DND-41 (cell line): ENCODE results near the gene ATP9B.
"Not testable (repeated sequence)": the region's sequence is repeated elsewhere in the genome, so short reads cannot be mapped to it uniquely, and the experiment has no call there.

Experiments used
- ATAC-seq: fragments of 200-7000 bp; cut with Tn5 transposase; 3 replicates; pipeline ENCODE4 v1.9.1; 2021; ENCODE audit warnings: low read depth; ENCODE audit not compliant: insufficient read depth
- DNase-seq: peaks from one replicate; pipeline ENCODE4 v3.0.0-alpha.2; 2020
- H2AFZ ChIP-seq: 2 replicates; pipeline ENCODE4 v1.6.0; 2012; ENCODE audit warnings: low read depth, low read length
- H3K27ac ChIP-seq: 2 replicates; pipeline ENCODE4 v1.5.1; 2012; ENCODE audit warnings: low read length, inconsistent platforms
- H3K27me3 ChIP-seq: fragments of 200-600 bp; sonication (generic); 2 replicates; pipeline ENCODE4 v1.6.0; 2012; ENCODE audit warnings: low read length, mild to moderate bottlenecking, inconsistent platforms; ENCODE audit not compliant: insufficient read depth, poor library complexity
- H3K36me3 ChIP-seq: 2 replicates; pipeline ENCODE4 v1.5.1; 2012; ENCODE audit warnings: low read length, inconsistent platforms; ENCODE audit not compliant: insufficient read depth
- H3K4me1 ChIP-seq: 2 replicates; pipeline ENCODE4 v1.5.1; 2012; ENCODE audit warnings: mild to moderate bottlenecking, low read length; ENCODE audit not compliant: insufficient read depth
- H3K4me2 ChIP-seq: 2 replicates; pipeline ENCODE4 v1.6.0; 2012; ENCODE audit warnings: mild to moderate bottlenecking, moderate library complexity, low read length, inconsistent platforms; ENCODE audit not compliant: insufficient read depth
- H3K4me3 ChIP-seq, 2 experiments: fragments of 200-600 bp in 1 of 2; shearing (Covaris generic) in 1 of 2; 2 replicates each; pipeline ENCODE4 v1.5.1; 2012 to 2016; ENCODE audit warnings: inconsistent platforms in 2 of 2, low read length in 2 of 2, mild to moderate bottlenecking in 2 of 2, low read depth in 1 of 2, moderate library complexity in 1 of 2
- H3K79me2 ChIP-seq: 2 replicates; pipeline ENCODE4 v1.6.0; 2012; ENCODE audit warnings: low read length, inconsistent platforms; ENCODE audit not compliant: insufficient read depth
- H3K9ac ChIP-seq: 2 replicates; pipeline ENCODE4 v1.6.0; 2012; ENCODE audit warnings: low read depth, mild to moderate bottlenecking, inconsistent platforms, low read length, moderate library complexity
- H3K9me3 ChIP-seq: 2 replicates; pipeline ENCODE4 v1.5.1; 2012; ENCODE audit warnings: low read length, moderate library complexity, mild to moderate bottlenecking, inconsistent platforms; ENCODE audit not compliant: insufficient read depth, severe bottlenecking
- H4K20me1 ChIP-seq: 2 replicates; pipeline ENCODE4 v1.6.0; 2012; ENCODE audit warnings: low read length; ENCODE audit not compliant: insufficient read depth
- EZH2 ChIP-seq: IDR thresholded peaks from 3 replicates; pipeline ENCODE4 v1.6.1; 2012; ENCODE audit warnings: borderline replicate concordance, low read depth, mild to moderate bottlenecking, moderate library complexity, low read length, inconsistent platforms; ENCODE audit not compliant: severe bottlenecking
- TF ChIP-seq, protein P1 (sequence below): IDR thresholded peaks from 2 replicates; pipeline ENCODE4 v1.5.1; 2012; ENCODE audit warnings: borderline replicate concordance, low read length, moderate library complexity, mild to moderate bottlenecking; ENCODE audit not compliant: poor library complexity, severe bottlenecking; ENCODE audit errors: extremely low read depth

ATP9B gene

DNA sequence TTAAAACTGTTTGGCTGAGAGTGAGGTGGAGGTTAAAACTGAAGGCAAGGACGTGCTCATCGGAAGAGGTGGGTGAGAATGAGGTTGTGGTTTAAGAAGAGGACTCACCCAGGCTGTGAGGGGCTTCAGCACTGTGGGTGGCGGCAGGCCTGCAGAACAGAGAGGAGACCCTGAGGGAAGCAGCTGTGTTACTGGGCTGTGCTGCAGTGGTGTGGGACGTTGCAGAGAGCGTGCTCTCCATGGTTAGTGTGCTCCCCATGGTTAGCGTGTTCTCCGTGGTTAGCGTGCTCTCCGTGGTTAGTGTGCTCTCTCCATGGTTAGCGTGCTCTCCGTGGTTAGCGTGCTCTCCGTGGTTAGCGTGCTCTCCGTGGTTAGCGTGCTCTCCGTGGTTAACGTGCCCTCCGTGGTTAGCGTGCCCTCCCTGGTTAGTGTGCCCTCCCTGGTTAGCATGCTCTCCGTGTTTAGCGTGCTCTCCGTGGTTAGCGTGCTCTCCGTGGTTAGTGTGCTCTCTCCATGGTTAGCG lies 258.1 kb downstream of the ATP9B start:
- no peaks in the 10 kb centered on the region for H3K4me1 ChIP-seq
- peaks cover 28% of the 10 kb centered on the region for H3K36me3 ChIP-seq
- no peaks in the 10 kb centered on the region for H3K27me3 ChIP-seq
- TF ChIP-seq, protein P1, sequence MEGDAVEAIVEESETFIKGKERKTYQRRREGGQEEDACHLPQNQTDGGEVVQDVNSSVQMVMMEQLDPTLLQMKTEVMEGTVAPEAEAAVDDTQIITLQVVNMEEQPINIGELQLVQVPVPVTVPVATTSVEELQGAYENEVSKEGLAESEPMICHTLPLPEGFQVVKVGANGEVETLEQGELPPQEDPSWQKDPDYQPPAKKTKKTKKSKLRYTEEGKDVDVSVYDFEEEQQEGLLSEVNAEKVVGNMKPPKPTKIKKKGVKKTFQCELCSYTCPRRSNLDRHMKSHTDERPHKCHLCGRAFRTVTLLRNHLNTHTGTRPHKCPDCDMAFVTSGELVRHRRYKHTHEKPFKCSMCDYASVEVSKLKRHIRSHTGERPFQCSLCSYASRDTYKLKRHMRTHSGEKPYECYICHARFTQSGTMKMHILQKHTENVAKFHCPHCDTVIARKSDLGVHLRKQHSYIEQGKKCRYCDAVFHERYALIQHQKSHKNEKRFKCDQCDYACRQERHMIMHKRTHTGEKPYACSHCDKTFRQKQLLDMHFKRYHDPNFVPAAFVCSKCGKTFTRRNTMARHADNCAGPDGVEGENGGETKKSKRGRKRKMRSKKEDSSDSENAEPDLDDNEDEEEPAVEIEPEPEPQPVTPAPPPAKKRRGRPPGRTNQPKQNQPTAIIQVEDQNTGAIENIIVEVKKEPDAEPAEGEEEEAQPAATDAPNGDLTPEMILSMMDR = no peak
- no peak for TF ChIP-seq EZH2
- H3K9ac ChIP-seq = no peak overlapping the region
- H4K20me1 ChIP-seq = no peaks in the 10 kb centered on the region; the same call in 1 of the 2 replicates
- no peak overlapping the region for H3K4me2 ChIP-seq
- H2AFZ ChIP-seq = no peak overlapping the region
- ATAC-seq (no peak; the same call in 2 of the 3 replicates), DNase-seq (no peak)
- no peak overlapping the region for H3K27ac ChIP-seq
- H3K9me3 ChIP-seq = no peaks in the 10 kb centered on the region
- H3K4me3 ChIP-seq = no peak overlapping the region
- H3K79me2 ChIP-seq = no peaks in the 10 kb centered on the region

DNA sequence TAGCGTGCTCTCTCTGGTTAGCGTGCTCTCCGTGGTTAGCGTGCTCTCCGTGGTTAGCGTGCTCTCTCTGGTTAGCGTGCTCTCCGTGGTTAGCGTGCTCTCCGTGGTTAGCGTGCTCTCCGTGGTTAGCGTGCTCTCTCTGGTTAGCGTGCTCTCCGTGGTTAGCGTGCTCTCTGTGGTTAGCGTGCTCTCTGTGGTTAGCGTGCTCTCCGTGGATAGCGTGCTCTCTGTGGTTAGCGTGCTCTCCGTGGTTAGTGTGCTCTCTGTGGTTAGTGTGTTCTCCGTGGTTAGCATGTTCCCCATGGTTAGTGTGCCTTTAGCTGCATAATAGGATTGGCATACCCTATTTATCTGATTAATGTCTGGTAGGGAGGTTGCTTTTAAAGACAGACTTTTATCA lies 258.7 kb downstream of the ATP9B start:
- not testable (repeated sequence) for DNase-seq, H3K27me3 ChIP-seq, H2AFZ ChIP-seq, H4K20me1 ChIP-seq, H3K4me1 ChIP-seq, ATAC-seq, H3K9ac ChIP-seq, H3K4me3 ChIP-seq, H3K4me2 ChIP-seq, H3K79me2 ChIP-seq, H3K27ac ChIP-seq, H3K9me3 ChIP-seq
- peaks cover 33% of the 10 kb centered on the region for H3K36me3 ChIP-seq

DNA sequence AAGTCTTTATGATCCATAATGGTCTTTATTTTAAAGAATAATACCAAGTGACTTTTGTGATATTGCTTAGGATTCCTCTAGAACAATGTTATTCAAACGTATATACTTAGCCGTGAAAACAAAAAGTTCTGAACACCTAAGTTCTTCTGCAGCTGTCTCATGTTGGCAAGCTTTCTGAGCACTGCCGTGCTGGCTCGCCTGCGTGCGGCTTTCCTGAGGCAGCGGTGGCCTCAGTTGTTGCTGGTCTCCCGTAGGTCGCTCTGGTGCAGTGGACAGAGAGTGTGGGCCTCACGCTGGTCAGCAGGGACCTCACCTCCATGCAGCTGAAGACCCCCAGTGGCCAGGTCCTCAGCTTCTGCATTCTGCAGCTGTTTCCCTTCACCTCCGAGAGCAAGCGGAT lies 259.7 kb downstream of the ATP9B start:
- TF ChIP-seq, protein P1 = no peak
- TF ChIP-seq EZH2 = no peak
- no peaks in the 10 kb centered on the region for H3K9me3 ChIP-seq
- H3K4me2 ChIP-seq = no peak overlapping the region
- no peak for ATAC-seq
- H3K27ac ChIP-seq = no peak overlapping the region
- no peaks in the 10 kb centered on the region for H3K79me2 ChIP-seq
- no peaks in the 10 kb centered on the region for H3K4me1 ChIP-seq
- H3K27me3 ChIP-seq = no peaks in the 10 kb centered on the region
- H3K9ac ChIP-seq = no peak overlapping the region
- H4K20me1 ChIP-seq = no peaks in the 10 kb centered on the region; the same call in 1 of the 2 replicates
- H3K4me3 ChIP-seq = no peak overlapping the region
- H2AFZ ChIP-seq = no peak overlapping the region
- no peak for DNase-seq
- H3K36me3 ChIP-seq = peaks cover 41% of the 10 kb centered on the region

DNA sequence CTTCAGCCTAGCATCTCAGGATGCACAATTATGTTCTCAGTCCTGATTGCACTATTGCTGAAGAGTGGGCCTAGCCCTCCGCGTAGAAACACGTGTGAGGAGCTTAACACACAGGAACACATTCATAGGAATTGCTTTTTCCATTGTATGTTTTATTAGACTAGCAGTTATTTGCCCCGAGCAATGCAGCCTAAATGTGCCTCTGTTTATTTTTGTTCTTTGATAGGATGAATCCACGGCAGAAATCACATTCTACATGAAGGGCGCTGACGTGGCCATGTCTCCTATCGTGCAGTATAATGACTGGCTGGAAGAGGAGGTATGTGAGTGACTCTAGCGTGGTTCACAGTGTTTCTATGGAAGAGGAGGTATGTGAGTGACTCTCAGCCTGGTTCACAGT lies 260.6 kb downstream of the ATP9B start:
- Histone ChIP-seq H4K20me1 (no peaks in the 10 kb centered on the region; the same call in 1 of the 2 replicates), H3K36me3 (peaks cover 40% of the 10 kb centered on the region), H3K79me2 (no peaks in the 10 kb centered on the region), H3K9me3 (no peaks in the 10 kb centered on the region), H3K9ac (no peak overlapping the region), H3K27me3 (no peaks in the 10 kb centered on the region), H3K27ac (no peak overlapping the region), H2AFZ (no peak overlapping the region), H3K4me1 (no peaks in the 10 kb centered on the region), H3K4me3 (no peak overlapping the region), H3K4me2 (no peak overlapping the region)
- DNase-seq (no peak), ATAC-seq (no peak)
- TF ChIP-seq EZH2 = no peak
- TF ChIP-seq, protein P1 = no peak
